Skeletal muscle satellite cell (primary cell): ENCODE measurements around the gene PCTP.
A peak's percentile ranks its signal among the peaks of the same experiment; 100 is the strongest.

ENCODE experiments used
- H3K27me3 ChIP-seq: 2 replicates; pipeline ENCODE4 v1.7.0; 2013; ENCODE audit warnings: low read length; ENCODE audit not compliant: control insufficient read depth, insufficient read depth
- H3K36me3 ChIP-seq: 2 replicates; pipeline ENCODE4 v1.7.0; 2013; ENCODE audit warnings: mild to moderate bottlenecking, control low read depth, low read length; ENCODE audit not compliant: insufficient read depth
- H3K4me1 ChIP-seq: 2 replicates; pipeline ENCODE4 v1.7.0; 2013; ENCODE audit warnings: low read length; ENCODE audit not compliant: control insufficient read depth, insufficient read depth
- H3K4me2 ChIP-seq: 2 replicates; pipeline ENCODE4 v1.7.0; 2013; ENCODE audit warnings: mild to moderate bottlenecking, low read length
- H3K4me3 ChIP-seq: 2 replicates; pipeline ENCODE4 v1.7.0; 2013; ENCODE audit warnings: low read length
- H3K9ac ChIP-seq: 2 replicates; pipeline ENCODE4 v1.7.0; 2013; ENCODE audit warnings: mild to moderate bottlenecking, low read depth, low read length, moderate library complexity
- H3K9me3 ChIP-seq: replicated peaks from 2 replicates; pipeline ENCODE4 v1.7.0; 2013; ENCODE audit warnings: mild to moderate bottlenecking, control low read depth, low read length

The PCTP gene

GRCh38 chr17:55728833-55729232 is 22.0 kb upstream of the PCTP start:
- H3K4me2 ChIP-seq: peak overlapping the region; percentile 29
- H3K4me1 ChIP-seq: peaks cover 68% of the 10 kb centered on the region
- no peaks in the 10 kb centered on the region for H3K27me3 ChIP-seq
- no peaks in the 10 kb centered on the region for H3K9me3 ChIP-seq
- H3K4me3 ChIP-seq: no peak overlapping the region
- H3K9ac ChIP-seq: no peak overlapping the region
- no peaks in the 10 kb centered on the region for H3K36me3 ChIP-seq

DNA sequence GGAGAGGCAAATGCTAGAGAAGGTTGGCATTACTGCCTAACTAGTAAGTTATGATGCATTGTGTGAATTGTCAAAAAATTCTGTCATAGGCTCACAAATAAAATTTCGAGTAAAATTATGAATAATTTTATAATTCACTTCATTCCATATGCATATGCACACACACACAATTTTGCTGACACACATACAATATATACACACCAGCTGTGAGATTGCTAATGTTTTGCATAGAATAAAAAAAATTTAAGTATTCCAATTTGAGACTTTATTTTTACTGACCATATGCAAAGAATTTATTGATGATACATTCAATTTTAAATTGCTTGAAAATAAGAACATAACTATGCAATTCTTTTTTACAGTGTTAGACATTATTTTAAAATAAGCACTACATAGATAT is 21.4 kb upstream of the PCTP start:
- Histone ChIP-seq H3K4me2 (no peak overlapping the region), H3K9ac (no peak overlapping the region), H3K4me3 (no peak overlapping the region), H3K36me3 (no peaks in the 10 kb centered on the region), H3K27me3 (no peaks in the 10 kb centered on the region), H3K4me1 (peaks cover 73% of the 10 kb centered on the region), H3K9me3 (no peaks in the 10 kb centered on the region)

DNA sequence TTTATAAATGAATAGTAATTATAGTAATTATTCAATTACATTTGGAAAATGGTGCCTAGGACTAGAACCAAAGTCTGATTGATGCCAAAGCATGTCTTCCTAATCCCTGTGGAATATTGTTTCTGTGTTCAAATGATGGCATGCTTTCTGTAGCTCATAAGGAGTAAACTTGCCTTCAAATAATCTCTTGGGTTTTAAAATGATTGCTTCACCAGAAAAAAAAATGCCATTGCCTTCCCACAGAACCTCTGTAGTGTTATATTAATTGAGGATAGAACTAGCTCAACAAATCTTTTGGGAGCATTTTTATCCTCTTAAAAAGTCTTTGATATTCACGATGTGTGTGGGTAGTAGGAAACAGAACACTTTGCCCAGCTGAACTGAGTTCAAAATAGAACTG is 20.5 kb upstream of the PCTP start:
- Histone ChIP-seq H3K4me1 (peaks cover 75% of the 10 kb centered on the region), H3K4me3 (no peak overlapping the region), H3K4me2 (peak overlapping the region; percentile 72), H3K27me3 (no peaks in the 10 kb centered on the region), H3K36me3 (no peaks in the 10 kb centered on the region), H3K9me3 (no peaks in the 10 kb centered on the region), H3K9ac (no peak overlapping the region)

DNA sequence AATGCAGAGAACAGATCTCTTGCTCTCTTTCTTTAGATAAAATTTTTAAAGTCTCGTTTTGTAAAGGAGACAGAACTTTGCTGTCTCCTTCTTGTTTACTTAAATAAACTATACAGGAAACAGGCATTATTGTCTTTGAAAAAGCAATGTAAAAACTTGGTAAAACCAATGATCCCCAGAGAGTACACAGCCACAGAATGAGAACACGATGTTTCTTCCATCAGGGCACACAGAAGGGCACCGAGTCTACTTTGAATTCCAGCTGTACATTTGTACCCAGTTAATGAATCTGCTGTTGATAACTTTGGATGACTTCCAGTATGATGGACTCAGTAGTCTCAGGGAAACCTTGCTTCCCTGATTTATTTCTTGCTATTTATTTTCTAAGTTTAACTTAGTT is 20.0 kb upstream of the PCTP start:
- Histone ChIP-seq H3K9me3 (no peaks in the 10 kb centered on the region), H3K4me2 (peak overlapping the region; percentile 72), H3K27me3 (no peaks in the 10 kb centered on the region), H3K4me1 (peaks cover 71% of the 10 kb centered on the region), H3K9ac (no peak overlapping the region), H3K36me3 (no peaks in the 10 kb centered on the region), H3K4me3 (no peak overlapping the region)

GRCh38 chr17:55731586-55732250 is 19.1 kb upstream of the PCTP start:
- H3K9ac ChIP-seq: no peak overlapping the region
- H3K27me3 ChIP-seq: no peaks in the 10 kb centered on the region
- H3K9me3 ChIP-seq: no peaks in the 10 kb centered on the region
- no peaks in the 10 kb centered on the region for H3K36me3 ChIP-seq
- H3K4me2 ChIP-seq: peak overlapping the region; percentile 72
- H3K4me3 ChIP-seq: peak overlapping the region; percentile 48
- peaks cover 62% of the 10 kb centered on the region for H3K4me1 ChIP-seq

GRCh38 chr17:55734128-55734781 is 16.6 kb upstream of the PCTP start:
- H3K4me1 ChIP-seq: peaks cover 44% of the 10 kb centered on the region
- H3K9ac ChIP-seq: no peak overlapping the region
- H3K36me3 ChIP-seq: no peaks in the 10 kb centered on the region
- H3K27me3 ChIP-seq: no peaks in the 10 kb centered on the region
- no peak overlapping the region for H3K4me3 ChIP-seq
- H3K9me3 ChIP-seq: no peaks in the 10 kb centered on the region
- H3K4me2 ChIP-seq: peak overlapping the region; percentile 37

DNA sequence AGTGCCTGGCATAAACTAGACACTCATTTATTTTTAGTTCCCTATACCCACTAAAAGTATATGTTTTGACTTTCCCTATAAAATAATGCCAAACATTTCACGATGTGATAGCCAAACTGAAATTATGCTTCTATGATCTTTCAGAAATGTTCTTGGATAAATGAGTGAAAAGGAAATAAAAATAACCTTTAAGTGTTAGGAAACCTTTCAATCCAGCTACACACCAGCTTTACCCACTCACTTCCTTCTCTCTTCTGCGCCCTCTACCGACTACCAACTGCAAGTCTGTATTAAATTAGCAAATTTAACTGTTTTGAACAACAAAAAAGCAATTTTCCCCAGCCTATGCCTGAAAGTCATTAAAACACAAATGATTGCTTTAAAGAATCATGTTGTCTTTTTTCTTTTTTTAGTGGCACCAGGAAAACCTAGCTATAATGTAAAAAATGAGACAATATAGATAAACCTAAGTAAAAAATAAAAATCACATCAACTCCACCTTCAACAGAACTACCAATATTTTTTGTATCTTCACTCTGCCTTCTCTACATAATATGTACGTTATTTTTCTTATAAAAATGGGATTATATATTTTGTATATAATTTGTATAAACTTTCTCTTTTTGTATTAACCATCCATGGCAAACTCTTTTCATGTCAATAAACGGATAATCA is 15.0 kb upstream of the PCTP start:
- Histone ChIP-seq H3K36me3 (no peaks in the 10 kb centered on the region), H3K27me3 (no peaks in the 10 kb centered on the region)

DNA sequence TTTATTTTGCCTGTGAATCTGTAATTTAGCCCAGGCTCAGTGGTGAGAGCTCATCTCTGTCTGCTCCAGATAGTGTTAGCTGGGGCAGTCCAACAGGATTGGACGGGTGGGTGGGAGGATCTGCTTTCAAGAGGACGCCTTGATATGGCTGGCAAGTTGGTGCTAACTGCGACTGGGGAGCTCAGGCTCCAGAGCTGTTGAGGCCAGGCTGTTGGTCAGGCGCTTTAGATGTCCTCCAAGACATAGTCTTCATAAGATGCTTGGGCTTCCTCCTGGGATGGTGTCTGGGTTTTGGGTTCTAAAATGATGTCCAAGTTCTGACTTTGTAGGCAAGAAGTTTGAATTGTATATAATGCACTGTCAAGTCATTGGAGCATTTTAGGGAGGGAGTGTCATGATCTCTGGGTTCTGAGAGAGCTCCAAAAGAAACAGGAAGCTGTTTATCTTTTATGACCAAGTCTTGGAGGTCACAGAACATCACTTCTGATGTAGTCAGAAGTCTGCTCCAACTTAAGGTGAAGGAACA is 12.8 kb upstream of the PCTP start:
- Histone ChIP-seq H3K4me1 (peaks cover 22% of the 10 kb centered on the region), H3K9me3 (no peaks in the 10 kb centered on the region), H3K27me3 (no peaks in the 10 kb centered on the region), H3K4me2 (no peak overlapping the region), H3K4me3 (no peak overlapping the region), H3K9ac (no peak overlapping the region), H3K36me3 (no peaks in the 10 kb centered on the region)

More for the DNA sequence above, 15.0 kb upstream of the PCTP start:
- no peak overlapping the region for H3K4me2 ChIP-seq
- peaks cover 39% of the 10 kb centered on the region for H3K4me1 ChIP-seq
- H3K9ac ChIP-seq: no peak overlapping the region
- no peaks in the 10 kb centered on the region for H3K9me3 ChIP-seq
- no peak overlapping the region for H3K4me3 ChIP-seq

DNA sequence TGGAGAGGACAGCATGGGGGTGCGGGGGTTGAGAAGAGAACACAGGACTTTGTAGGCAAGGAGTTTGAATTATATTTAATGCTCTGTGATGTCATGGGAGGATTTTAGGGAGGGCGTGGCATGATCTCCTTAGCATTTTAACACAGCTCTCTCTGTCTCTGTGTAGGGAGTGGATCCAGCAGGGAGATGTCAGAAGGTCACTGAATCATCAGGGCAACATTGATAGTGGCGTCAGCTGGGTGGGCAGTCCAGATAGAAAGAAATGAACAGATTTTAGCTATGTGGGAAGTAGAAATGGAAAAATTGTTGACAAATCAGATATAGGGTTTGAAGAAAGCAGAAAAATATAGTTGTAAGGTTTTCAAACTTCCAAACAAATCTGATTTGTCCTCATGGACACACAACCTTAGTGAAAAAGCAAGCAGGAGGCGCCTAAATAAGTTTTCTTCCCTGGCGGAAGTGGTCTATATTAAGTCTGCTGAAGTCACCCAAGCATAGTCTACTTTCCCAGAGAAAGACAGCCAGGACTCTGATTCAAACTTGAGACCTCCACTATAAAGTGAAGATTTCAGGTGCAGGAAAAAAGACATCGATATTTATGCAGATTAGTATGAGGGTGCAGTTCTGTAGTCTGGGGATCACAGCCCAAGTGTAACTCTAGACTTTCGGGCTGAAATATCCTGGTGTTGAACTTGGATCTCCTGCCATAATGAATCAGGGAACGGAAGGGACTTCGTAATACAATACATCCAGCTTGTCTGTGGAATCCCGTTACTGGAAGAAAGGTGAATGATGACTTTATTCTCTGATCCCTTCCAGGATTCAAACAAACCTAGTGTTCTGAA is 10.1 kb upstream of the PCTP start:
- Histone ChIP-seq H3K9me3 (no peaks in the 10 kb centered on the region), H3K9ac (no peak overlapping the region), H3K27me3 (no peaks in the 10 kb centered on the region), H3K4me1 (peaks cover 13% of the 10 kb centered on the region), H3K4me2 (no peak overlapping the region), H3K4me3 (no peak overlapping the region), H3K36me3 (no peaks in the 10 kb centered on the region)

- Histone ChIP-seq H3K27me3 (no peaks in the 10 kb centered on the region), H3K9ac (no peak overlapping the region), H3K4me2 (no peak overlapping the region)
These were observed 9.5 kb upstream of the PCTP start for GRCh38 chr17:55741356-55741700.

More at GRCh38 chr17:55741356-55741700, 9.5 kb upstream of the PCTP start:
- Histone ChIP-seq H3K36me3 (no peaks in the 10 kb centered on the region), H3K4me1 (peaks cover 13% of the 10 kb centered on the region), H3K4me3 (no peak overlapping the region), H3K9me3 (no peaks in the 10 kb centered on the region)
